ENCODE data around the gene POC1A. TPM values are rescaled to one million over a fixed set of nuclear protein-coding genes. Genes with fewer than 3 reads are reported as not detected.
"Not testable (repeated sequence)": the region's sequence is repeated elsewhere in the genome, so short reads cannot be mapped to it uniquely, and the experiment has no call there.

Gene POC1A
- total RNA-seq, 1 donor from 2014 or later = 3.1 TPM

DNA sequence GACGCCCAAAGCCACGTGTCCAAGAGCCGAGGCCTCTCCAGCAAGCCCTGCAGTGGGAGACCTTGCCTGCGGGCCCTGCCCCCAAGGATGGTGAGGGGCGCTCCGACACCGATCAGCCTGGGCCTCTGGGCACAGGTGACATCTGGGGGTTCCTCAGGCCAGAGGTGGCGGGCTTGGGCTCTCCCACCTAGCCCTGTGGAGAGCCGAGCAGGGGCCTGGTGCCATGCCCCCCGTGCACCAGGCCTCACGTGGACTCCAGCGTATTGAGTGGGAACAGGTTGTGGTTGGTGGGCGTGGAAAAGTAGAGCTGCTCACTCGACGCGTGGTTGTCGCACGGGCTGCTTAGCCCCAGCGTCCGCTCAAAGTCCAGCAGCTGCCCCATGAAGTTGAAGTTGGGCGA is 103.7 kb downstream of the POC1A start:
- no peak for DNase-seq (ENCODE audit: low spot score)

DNA sequence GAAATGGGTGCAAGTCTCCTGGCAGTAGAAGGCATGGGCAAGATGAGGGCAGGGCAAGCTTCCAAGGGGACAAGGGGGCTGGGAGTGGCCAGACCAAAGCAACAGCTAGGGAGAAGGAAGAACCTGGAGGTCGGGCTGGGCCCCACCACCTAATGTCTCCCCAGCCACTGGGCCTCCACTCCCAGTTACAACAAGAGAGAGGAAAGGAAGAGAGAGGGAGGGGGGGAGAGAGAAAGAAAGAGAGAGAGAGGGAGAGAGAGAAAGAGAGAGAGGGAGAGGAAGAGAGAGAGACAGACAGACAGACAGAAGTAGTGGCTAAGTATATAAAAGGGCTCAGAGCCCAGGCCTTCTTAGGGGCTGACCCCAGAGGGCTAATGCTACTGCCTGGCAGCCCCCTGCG is 104.7 kb downstream of the POC1A start:
- DNase-seq (ENCODE audit: low spot score) = no peak

DNA sequence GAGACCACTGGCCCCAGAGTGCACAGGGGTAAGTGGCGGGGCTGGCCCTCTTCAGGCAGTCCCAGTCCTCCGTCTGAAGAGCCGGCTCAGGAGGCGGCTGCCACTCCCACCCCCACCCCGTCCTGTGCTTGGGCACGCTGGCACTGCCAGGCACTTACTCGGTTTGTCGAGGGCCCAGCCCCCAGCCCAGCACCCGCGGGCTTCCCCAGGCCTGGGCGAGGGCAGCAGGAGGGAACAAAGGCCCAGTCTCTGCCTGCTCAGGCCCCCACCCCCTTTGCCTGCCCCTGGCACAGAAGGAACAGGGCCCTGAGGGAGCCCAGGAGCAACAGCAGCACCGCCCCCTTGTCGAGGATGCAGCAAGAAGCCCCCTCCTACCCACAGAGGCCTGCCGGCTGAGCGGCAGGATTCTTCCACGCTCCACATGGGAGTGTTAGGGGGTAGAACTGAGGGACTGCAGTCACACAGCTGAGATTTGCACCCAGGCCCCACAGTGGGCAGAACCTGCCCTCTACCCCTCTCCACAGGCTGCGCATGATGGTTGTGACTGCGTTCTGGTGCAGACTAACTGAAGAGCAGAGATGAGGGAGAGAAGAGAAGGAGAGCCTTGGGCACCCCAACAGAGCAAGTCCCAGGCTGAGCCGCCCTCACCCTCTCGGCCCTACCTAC is 106.8 kb downstream of the POC1A start:
- no peak for DNase-seq (ENCODE audit: low spot score)

- no peak for DNase-seq (ENCODE audit: low spot score)
Observed at GRCh38 chr3:52046902-52047239, 107.4 kb downstream of the POC1A start.

DNA sequence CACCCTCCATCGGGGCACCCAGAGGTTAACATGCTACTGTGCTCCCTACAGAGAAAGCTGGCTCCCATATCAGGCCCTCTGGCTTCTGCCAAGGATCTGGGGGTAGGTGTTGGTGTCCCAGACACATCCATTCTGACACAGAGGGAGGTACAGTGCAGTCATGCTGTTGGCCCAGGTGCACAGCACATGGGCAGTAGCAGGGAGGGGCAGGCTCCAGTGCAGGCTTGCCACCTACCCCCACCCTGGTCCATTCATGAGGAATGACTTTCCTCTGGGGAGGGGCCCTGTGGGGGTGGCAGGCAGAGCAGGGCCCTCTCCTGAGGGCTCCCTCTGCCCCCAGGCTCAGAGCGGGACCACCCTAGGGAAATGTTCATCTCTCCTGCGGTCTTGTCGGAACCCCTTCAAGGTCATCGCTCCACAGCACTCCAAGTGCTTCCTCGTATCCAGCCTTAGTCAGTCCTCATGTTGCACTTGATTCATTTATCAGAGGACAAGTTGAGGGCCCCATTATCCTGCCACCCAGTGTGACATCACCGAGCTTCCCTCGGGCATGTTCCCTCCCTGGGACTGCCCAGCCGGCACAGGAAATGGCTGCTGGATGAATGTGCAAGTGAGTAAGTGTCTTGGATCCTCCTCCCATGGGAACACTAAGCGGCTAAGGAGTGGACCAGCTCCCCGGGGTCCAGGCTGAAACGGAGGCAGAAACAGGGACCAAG is 107.9 kb downstream of the POC1A start:
- peak; percentile 80 for DNase-seq (ENCODE audit: low spot score)

GRCh38 chr3:52044869-52045619 is 109.2 kb downstream of the POC1A start:
- no peak for DNase-seq (ENCODE audit: low spot score)

DNA sequence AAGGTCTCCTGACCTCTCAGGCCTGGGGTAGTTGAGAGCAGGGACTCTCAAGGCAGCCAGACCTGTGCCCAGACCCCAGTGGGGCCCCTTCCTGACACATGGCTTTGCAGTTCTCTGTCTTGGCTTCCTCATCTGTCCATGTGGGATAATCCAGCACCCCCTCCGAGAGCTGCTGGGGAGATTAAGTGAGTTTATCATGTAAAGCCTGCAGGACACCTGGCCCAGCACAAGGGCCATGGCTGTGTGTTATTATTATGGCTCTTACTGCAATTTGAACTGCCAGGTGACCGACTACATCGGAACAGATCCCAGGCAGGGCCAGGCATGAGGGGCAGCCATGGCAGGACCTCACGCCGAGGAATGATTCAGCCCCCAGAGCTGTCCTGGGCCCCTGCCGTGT is 110.5 kb downstream of the POC1A start:
- no peak for DNase-seq (ENCODE audit: low spot score)

DNA sequence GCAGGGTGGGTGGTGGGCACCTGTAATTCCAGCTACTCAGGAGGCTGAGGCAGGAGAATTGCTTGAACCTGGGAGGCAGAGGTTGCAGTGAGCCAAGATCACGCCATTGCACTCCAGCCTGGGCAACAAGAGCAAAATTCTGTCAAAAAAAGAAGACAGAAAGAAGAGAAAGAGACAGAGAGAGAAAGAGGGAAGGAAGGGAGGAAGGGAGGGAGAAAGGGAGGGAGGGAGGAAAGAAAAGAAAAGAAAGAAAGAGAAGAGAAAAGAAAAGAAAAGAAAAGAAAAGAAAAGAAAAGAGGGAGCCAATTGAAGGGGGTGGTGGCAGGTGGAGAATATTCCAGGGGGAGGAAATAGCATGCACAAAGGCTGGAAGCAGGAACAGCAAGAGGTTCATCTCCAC is 111.2 kb downstream of the POC1A start:
- DNase-seq (ENCODE audit: low spot score) = not testable (repeated sequence)

DNA sequence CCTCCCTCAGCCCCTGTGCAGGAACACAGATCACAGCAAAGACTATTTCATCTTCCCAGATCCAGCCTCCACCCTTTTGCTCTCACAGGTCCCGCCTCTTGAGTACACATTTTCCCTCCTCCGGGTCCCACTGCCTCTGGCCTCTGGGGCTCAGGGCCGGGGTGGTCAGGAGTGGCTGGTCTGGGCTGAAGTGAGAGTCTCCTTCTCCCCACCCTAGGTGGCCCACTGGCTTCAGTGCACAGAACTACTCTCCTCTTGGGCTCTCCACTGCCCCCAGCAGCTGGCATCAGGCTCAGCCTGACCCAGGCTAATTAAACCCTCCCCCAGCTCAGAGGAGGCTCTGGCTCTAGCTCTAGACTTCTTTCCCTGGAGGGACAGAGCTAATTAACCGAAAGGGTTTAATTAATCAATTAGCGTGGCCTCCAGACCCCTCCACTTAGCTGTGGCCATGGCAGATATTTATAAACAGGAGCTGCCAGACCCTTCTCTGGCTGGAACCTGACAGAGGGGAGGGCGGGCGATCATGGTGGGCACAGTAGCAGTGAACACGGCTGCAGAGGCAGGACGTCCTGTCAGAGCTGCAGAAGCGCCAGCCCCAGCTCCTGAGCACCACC is 113.0 kb downstream of the POC1A start:
- DNase-seq (ENCODE audit: low spot score) = peak; percentile 79

- DNase-seq (ENCODE audit: low spot score) = no peak
Observed at GRCh38 chr3:52040600-52040999, 113.6 kb downstream of the POC1A start.

- no peak for DNase-seq (ENCODE audit: low spot score)
Observed at GRCh38 chr3:52039846-52040245, 114.4 kb downstream of the POC1A start.

DNA sequence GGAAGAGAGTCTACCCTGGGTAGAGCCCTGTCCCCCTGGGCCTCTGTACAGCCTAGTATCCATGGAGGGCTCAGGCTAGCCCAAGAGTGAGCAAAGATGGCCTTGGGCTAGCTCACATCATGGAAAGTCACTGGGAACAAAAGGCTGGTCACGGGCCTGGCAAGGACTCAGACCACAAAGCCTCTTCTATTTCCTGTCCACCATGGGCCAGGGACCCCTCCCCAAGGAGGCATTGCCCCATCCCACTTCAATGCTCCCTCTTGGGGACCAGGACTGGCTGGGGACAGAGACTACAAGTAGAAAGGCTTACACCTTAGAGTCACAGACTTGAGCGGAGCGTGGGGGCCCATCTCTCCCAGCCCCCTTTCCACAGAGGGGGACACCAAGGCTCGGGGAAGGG is 114.8 kb downstream of the POC1A start:
- DNase-seq (ENCODE audit: low spot score) = no peak

DNA sequence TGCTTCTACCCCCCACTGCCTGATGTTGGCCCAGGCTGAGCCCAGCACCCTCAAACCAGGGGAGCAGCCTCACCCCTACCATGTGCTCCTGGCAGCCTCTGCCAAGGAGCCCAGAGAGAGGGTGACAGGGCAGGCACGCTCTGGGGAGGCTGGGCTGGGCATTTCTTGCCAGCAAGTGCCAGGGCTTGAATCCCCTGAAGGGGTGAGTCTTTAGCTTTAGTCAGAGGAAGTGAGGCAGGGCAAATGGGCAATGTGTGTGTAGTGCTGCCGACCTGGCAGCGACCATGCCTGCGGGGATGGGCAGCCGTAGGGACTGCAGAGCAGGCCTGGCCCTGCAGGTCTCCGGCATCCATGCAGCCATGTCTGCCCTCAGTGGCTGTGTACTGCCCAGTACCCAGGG is 116.0 kb downstream of the POC1A start:
- DNase-seq (ENCODE audit: low spot score) = no peak

GRCh38 chr3:52037291-52037690 is 116.9 kb downstream of the POC1A start:
- no peak for DNase-seq (ENCODE audit: low spot score)

GRCh38 chr3:52036829-52037228 is 117.4 kb downstream of the POC1A start:
- no peak for DNase-seq (ENCODE audit: low spot score)

GRCh38 chr3:52036222-52036694 is 118.0 kb downstream of the POC1A start:
- no peak for DNase-seq (ENCODE audit: low spot score)

- no peak for DNase-seq (ENCODE audit: low spot score)
Observed at GRCh38 chr3:52034651-52035050, 119.6 kb downstream of the POC1A start.

DNA sequence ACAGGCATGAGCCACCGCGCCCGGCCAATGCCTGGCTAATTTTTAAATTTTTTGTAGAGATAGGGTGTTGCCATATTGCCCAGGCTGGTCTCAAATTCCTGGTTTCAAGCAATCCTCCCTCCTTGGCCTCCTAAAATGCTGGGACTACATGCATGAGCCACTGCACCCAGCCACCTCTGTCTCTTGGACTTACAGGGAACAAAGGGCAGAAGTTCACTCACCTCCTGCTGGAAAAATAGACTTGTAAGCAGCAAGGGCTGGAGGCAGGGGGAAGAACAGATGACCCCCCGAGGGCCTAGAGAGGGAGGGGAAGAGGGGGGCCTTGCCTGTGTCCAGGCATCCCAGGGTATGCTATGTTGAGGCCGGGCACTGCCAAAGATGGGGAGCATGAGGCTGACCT is 120.0 kb downstream of the POC1A start:
- DNase-seq (ENCODE audit: low spot score) = no peak

GRCh38 chr3:52033748-52034147 is 120.5 kb downstream of the POC1A start:
- not testable (repeated sequence) for DNase-seq (ENCODE audit: low spot score)

DNA sequence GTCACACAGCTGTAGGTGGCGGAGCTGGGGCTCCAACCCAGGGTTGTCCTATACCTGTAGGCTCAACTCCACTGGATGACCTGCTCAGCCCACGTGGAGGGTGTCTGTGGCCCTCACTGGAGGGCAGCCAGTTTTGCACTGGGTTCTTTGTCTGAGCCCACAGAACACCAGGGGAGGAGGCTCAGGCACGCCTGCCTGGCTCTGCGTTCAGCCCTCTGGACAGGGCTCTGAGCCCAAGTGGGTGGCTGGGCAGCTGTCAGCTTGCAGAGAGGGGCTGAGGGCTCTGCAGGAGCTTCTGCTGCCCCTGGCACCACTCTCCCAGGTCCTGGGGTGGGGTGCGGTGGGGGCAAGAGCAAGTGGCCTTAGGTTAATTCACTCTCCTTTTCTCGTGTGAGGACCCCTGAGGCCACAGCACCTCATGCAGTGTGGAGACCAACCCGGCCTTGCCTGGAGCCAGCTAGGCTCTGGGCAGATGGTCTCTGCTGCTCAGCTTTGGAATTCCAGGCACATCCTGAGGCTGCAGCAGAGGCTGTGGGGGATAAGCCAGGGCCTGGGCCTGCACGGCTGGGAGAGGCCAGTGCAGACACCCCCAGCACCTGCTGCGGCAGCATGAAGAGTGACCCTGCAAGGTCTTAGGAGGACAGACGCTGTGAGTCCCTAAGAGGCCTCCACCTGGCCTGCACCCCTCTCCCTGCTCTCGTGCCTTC is 121.4 kb downstream of the POC1A start:
- no peak for DNase-seq (ENCODE audit: low spot score)

- no peak for DNase-seq (ENCODE audit: low spot score)
Observed at GRCh38 chr3:52031896-52032295, 122.3 kb downstream of the POC1A start.

Measured in umbilical cord (tissue), 2 donors.